GM19193 (cell line): Measurements from ENCODE around the gene NHLRC4.

Experiments
- POLR2A ChIP-seq: IDR thresholded peaks from 4 replicates; pipeline ENCODE4 v1.6.1; 2011; ENCODE audit not compliant: insufficient read depth, insufficient read length; ENCODE audit errors: extremely low read depth

The NHLRC4 gene

DNA sequence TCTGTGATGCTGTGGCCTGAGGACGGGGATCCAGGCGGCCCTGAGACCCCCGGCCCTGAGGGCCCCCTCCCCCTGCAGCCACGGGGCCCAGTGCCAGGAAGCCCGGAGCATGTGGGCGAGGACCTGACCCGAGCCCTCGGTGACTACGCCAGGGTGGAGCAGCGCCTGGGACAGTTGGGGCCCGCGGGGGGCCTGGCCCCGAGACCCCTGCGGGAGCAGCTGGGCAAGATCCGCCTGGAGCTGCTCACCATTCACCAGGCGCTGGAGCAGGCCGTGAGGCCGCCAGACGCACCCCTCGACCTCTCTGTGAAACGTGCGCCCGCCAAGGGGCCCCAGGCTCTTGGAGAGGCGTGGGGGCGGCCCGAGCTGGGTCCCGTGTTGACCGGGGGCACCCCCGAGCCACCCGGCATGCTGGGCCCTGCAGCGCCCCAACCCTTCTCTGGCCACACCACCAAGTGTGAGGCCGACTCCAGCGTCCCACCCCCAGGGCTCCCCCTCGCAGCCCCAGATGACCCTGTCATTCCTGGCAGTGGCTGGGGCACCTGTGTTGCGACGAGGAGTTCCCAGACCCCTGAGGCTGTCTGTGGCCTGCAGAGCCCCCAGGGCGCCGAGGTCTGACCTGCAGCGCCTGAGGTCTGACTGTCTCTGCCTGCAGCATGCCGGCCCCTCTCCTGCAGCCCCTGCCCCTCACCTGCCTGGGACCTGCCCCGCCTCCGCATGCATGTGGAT, 2.0 kb upstream of the NHLRC4 start:
- TF ChIP-seq POLR2A, result no peak

DNA sequence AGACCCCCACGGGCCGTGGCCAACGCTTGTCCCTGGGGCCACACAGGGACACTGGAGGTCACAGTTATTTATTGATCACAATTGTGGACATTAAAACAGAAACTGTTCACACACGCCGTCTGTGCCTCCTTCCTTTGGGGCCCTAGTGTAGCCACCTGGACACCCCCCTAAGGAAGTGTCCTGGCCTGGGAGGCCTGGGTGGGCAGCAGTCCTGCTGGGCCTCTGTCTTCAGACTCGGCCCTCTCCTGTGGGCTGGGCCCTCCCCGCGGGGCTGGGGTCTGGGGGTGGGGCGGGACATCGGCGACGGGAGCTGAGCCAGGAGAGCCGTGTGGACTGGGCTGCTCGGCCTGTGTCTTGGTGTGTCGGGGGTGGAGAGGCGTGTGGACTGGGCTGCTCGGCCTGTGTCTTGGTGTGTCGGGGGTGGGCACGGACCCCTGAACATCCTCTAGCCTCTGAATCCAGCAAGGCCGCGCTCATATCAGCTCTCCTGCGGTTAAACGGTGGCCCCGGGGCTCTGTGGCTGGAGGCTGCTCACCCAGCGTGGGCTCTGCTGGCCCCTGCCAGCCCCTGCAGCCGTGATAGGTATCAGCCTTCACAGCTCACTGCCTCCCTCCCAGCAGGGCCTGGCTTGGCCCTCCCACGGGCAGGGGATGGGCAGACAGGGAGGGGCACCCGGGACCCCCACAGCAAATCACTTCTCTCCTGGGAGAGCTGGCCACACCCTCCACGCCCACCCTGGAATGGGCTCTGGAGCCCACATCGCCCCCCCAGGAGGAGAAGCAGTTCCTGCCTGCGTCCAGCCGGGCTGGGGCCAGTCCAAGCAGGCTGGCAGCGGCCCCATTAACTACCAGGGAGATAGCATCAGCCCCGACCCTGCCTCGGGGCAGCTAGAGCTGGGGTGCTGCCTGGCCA, 1.1 kb upstream of the NHLRC4 start:
- TF ChIP-seq POLR2A, result no peak

DNA sequence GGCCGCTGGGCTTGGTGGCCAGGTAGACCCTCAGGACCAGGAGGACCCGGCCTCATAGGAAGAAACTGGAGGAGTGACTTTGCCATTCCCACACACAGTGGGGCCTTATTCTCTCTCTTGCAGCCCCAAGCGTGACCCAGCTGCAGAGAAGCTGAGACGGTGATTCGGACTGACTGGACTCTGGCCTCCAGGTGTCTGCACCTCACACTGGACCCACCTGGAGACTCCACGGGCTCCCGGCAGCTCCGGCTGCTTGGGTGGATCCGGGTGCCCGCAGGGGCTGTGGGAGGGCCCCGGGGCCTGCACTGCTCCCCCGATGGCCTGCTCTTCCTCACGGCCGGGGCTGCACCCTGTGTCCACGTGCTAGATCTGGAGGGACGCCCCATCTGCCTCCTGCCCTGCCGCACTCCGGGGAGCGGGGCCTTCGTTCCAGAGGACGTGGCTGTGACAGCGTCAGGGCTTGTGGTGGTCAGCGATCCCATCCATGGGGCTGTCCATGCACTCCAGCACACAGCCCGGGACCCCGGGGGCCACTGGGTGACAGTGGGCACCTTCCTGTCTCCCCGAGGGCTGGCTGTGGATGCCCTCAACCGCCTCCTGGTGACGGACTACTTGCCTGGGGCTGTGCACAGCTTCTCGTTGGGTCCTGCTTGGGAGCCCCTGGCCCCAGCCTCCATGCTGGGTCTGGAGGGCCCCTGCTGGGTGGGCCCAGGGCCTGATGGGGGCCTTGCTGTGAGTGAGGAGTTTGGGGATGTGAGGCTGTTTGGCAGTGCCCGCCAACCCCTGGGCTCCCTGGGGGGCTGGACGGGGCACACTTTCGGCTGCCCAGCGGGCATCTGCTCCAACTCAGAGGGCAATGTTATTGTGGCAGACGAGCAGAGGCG, 810 bp downstream of the NHLRC4 start:
- no peak for TF ChIP-seq POLR2A

DNA sequence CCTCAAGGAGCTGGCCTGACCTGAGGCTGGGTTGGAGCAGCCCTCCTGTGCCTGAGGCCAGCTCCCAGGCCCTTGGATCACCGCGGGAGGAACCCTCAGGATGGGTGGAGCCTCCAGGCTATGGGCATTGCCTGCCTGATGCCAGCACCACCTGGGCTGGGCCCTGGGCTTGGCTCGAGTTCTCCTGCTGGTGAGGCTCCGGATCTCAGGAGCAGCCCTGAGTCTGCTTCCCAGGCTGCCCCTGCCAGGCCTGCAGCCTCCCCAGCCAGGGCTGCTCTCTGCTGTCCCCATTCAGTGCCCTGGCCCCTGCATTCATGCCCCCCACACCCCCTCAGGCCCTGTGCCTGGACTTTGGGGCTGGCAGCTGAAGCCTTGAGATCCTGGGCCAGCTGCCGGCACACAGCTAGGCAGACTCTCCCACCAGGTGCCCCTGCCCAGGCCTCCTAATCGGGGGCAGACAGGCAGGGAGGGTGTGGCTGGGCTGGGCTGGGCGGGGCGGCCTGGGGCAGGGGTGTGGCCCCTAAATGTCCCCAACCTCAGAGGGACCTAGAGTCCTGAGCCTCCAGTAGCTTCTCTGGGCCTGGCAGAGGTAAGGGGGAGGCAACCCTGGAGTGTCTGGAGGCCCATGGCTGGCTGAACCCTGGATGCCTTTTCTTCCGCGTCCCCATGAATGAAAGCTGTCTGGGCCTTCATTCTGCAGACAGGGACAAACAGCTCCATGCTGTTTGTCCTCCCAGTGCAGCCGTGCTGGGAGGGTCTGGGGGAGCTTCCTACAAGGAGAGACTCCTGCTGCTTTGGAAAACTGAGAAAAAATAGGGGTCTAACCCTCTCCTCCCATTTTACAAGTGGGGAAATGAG, 1.8 kb downstream of the NHLRC4 start:
- no peak for TF ChIP-seq POLR2A

DNA sequence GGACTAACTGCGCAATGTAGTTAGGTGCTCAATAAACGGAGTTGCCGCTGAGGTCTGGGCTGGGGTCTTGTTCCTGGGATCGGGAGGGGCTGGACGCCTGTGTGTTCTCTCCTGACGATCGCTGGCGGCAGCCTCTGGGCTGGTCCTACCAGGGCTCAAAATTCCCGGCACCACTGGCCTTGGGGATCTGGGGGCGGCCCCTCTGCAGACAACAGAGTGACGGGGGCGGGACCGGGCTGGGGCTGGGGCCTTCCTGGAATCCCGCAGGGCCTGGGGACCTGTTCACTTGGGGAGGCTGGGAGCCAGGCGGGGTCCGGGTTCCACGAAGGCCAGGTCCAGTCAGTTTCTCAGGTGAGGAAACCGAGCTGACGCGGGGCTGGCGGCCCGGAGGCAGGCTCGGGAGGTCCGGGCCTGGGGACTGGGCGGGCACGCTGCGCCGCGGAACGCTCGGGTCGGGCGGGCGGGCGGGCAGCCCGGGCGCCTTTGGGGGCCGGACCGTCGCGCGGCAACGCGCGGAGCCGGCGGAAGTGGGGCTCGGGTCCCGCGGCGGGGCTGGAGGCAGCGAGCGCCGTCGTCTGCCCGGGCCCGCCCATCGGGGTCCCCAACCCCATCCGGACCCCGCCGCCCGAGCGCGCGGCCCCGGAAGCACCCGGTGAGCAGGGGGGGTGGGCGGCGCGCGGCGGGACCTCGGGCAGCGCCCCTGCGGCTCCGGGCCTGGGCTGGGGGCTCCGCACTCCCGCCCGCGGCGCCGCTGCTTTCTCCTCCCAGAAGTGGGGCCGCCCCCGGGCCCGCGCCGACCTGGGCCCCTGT, 2.8 kb downstream of the NHLRC4 start, which contains the start of gene PIGQ:
Gene PIGQ, plus strand, starts transcription at position 524 of the 810 bp plus-strand sequence. CDS start 4,107 bp downstream, outside the sequence.
- peak; percentile 65 for TF ChIP-seq POLR2A

DNA sequence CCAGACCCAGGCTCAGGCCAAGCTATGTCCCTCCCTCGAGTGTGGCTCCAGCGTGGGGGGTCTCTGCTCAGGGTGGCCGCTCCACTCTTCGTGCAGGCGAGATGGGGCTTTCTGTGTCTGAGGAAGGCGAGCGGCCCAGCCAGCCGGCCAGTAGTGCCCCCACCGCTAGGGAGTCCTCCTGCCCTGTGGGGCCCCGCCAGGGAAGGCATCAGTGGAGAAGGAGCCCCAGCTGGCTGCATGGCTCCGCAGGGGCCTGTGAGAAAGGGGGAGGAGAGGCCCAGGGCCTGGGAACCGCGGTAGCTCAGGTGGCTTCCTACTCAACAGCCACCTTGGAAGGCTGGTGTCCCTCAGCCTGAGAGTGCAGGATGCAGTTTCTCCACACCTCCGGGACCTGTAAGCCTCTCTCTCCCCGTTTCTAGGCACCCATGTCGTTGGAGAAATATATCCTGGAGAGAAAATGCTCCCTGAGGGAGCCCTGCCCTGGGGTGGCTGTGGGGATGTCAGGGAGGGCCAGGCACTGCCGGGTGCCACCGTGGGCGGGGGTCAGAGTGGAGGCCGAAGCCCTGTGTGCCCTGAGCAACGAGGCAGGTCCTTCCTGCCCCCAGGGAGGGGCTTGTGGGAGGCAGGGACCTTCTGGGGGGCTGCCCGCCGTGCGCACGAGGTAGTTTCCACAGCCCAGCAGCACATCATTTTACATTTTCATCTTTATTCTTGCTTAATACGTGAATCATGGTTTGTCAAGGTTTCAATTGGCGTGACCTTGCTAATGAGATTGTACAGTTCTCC, 6.3 kb downstream of the NHLRC4 start:
- no peak for TF ChIP-seq POLR2A

DNA sequence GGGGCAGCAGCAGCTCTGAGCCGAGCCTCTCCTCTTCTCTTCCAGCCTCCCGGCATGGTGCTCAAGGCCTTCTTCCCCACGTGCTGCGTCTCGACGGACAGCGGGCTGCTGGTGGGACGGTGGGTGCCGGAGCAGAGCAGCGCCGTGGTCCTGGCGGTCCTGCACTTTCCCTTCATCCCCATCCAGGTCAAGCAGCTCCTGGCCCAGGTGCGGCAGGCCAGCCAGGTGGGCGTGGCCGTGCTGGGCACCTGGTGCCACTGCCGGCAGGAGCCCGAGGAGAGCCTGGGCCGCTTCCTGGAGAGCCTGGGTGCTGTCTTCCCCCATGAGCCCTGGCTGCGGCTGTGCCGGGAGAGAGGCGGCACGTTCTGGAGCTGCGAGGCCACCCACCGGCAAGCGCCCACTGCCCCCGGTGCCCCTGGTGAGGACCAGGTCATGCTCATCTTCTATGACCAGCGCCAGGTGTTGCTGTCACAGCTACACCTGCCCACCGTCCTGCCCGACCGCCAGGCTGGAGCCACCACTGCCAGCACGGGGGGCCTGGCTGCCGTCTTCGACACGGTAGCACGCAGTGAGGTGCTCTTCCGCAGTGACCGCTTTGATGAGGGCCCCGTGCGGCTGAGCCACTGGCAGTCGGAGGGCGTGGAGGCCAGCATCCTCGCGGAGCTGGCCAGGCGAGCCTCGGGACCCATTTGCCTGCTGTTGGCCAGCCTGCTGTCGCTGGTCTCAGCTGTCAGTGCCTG, 7.4 kb downstream of the NHLRC4 start:
- no peak for TF ChIP-seq POLR2A

DNA sequence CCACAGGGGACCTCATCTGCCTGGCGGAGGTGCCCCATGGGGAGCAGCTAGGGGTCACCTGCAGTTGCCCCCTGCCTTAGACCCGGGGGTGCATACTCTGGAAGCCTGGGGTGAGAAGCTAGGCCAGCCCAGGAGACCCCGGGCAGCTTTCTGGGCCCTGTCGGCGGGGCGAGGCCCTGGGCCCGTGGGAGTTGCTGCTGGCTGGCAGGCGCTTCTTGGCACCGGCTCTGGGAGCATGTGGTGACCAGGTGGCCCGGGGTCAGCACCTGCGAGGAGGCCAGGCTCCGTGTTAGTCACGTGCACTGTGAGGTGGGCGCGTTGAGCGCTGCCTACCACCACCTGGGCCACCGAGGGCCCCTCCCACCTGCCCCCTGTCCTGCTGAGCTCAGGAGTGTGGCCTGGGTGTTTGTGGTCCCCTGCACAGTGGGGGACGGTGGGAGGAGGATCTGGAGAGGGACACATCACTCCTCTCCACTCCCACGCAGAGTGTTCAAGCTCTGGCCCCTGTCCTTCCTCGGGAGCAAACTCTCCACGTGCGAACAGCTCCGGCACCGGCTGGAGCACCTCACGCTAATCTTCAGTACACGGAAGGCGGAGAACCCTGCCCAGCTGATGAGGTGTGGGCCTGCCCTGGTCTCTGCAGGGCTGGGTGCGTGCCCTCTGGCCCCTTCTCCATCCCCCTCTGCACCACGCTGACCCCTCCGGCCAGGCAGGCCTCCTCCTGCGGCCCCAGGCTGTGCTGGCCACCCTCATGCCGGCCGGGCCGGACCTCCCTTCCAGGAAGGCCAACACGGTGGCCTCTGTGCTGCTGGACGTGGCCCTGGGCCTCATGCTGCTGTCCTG, 8.8 kb downstream of the NHLRC4 start:
- TF ChIP-seq POLR2A, result no peak

DNA sequence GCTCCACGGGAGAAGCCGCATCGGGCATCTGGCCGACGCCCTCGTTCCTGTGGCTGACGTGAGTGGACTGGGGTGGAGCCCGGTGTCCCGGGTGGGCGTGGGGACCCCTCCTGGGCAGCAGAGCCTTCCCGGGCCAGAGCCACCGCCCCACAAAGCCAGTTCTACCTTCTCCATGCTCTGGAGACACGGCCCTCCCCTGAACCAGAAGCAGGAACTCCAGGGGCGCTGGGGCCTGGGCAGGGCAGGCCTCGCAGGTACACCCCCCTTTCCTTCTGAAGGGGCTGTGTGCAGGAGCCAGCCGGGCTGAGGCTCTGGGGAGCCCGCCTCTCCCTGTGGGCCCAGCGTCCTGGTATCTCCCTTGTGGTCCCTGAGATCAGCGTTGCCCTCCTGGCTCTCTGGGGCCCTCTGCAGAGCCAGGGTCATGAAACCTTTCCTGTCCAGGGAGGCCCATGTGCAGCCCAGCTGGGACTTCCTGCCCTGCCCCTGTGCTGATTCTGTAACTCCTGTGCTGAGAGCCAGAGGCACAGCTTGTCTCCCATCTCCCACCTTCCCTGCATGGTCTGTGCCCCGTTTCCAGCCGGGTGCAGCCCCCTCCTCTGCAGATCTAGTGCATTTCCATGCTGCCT, 9.5 kb downstream of the NHLRC4 start:
- no peak for TF ChIP-seq POLR2A

DNA sequence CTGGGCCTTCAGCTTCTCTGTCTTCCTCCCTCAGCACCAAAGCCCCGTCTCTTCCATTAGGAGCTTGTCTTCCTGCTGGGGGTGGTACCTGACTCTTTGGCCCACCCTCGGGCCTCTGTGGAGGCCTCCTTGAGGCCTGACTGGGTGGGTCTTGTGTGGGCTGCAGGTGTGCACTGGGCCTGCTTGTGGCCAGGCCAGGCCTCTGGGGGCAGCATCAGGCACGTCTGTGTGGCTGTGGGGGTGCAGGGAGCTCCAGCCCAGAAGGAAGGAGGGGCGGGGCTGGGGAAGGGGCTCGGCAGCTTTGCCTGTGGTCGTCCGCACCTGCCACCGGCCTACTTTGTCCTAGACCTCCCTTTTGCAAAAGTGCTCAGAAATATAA, 10.0 kb downstream of the NHLRC4 start:
- TF ChIP-seq POLR2A, result no peak

DNA sequence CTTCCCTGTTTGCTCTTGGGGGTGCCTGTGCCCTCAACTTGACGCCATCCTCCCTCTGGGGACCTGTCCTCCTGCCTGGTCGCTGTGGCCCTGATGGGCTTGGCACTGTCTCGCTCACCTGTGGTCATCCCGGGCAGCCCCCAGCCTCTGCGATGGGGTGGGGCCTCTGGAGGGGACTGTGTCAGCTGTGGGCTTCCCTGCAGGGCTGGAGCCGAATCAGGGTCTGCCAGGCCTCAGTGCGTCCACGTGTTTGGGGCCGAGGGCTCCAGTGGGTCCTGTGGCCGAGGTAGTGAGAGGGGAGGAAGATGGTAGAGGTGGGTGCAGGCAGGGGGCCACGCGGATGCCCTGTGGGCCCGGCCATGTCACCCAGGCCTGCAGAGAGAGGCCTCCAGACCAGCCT, 11.0 kb downstream of the NHLRC4 start:
- TF ChIP-seq POLR2A, result no peak
